ENCODE data around the gene CARD6.
"Not testable (repeated sequence)": the region's sequence is repeated elsewhere in the genome, so short reads cannot be mapped to it uniquely, and the experiment has no call there.

The CARD6 gene

GRCh38 chr5:40841068-40841805, at the start of gene CARD6:
Gene CARD6 (plus strand): TSS chr5:40841367. CDS start chr5:40841383, 16 bp downstream.
- DNase-seq (ENCODE audit: extremely low read depth, low read depth), result no peak
- peak; percentile 10 for TF ChIP-seq CTCF (IDR thresholded peaks at IDR 0.05; ENCODE audit: low read depth, low read length)

GRCh38 chr5:40791715-40792139, 49.4 kb upstream of the CARD6 start:
- no peak for TF ChIP-seq CTCF (IDR thresholded peaks at IDR 0.05; ENCODE audit: low read depth, low read length)
- DNase-seq (ENCODE audit: extremely low read depth, low read depth), result no peak

- not testable (repeated sequence) for DNase-seq (ENCODE audit: extremely low read depth, low read depth)
Observed at GRCh38 chr5:40792691-40793090, 48.5 kb upstream of the CARD6 start.

- DNase-seq (ENCODE audit: extremely low read depth, low read depth), result not testable (repeated sequence)
Observed at GRCh38 chr5:40794340-40794739, 46.8 kb upstream of the CARD6 start.

- not testable (repeated sequence) for DNase-seq (ENCODE audit: extremely low read depth, low read depth)
Observed at GRCh38 chr5:40794877-40795276, 46.3 kb upstream of the CARD6 start.

GRCh38 chr5:40796487-40796889, 44.7 kb upstream of the CARD6 start:
- DNase-seq (ENCODE audit: extremely low read depth, low read depth), result no peak
- TF ChIP-seq CTCF (IDR thresholded peaks at IDR 0.05; ENCODE audit: low read depth, low read length), result no peak

- TF ChIP-seq CTCF (IDR thresholded peaks at IDR 0.05; ENCODE audit: low read depth, low read length), result no peak
- DNase-seq (ENCODE audit: extremely low read depth, low read depth), result no peak
Observed at GRCh38 chr5:40797273-40798011, 43.7 kb upstream of the CARD6 start.

GRCh38 chr5:40798012-40798800, 43.0 kb upstream of the CARD6 start, which contains the start of gene PRKAA1:
Gene PRKAA1 (minus strand): TSS chr5:40798374. CDS start chr5:40798189, 185 bp downstream.
- TF ChIP-seq CTCF (IDR thresholded peaks at IDR 0.05; ENCODE audit: low read depth, low read length), result peak; percentile 47
- peak; percentile 73 for DNase-seq (ENCODE audit: extremely low read depth, low read depth)

Data from AG09319 (cell line).